ENCODE data around the gene FFAR3.
"Not testable (repeated sequence)": the region's sequence is repeated elsewhere in the genome, so short reads cannot be mapped to it uniquely, and the experiment has no call there.

Gene FFAR3

GRCh38 chr19:35351411-35352176 lies 6.7 kb upstream of the FFAR3 start:
- no peak for DNase-seq

- no peak for DNase-seq
Observed at GRCh38 chr19:35352177-35352447, 6.1 kb upstream of the FFAR3 start.

GRCh38 chr19:35352448-35353304 lies 5.6 kb upstream of the FFAR3 start:
- DNase-seq: peak; percentile 88

- peak; percentile 50 for DNase-seq
Observed at GRCh38 chr19:35353635-35354034, 4.6 kb upstream of the FFAR3 start.

GRCh38 chr19:35354898-35355297 lies 3.4 kb upstream of the FFAR3 start:
- DNase-seq: no peak

GRCh38 chr19:35355791-35356460 lies 2.3 kb upstream of the FFAR3 start:
- no peak for DNase-seq

GRCh38 chr19:35358834-35359233 lies 574 bp downstream of the FFAR3 start:
- DNase-seq: not testable (repeated sequence)

GRCh38 chr19:35359395-35359794 lies 1.1 kb downstream of the FFAR3 start:
- not testable (repeated sequence) for DNase-seq

- DNase-seq: not testable (repeated sequence)
Observed at GRCh38 chr19:35360081-35360480, 1.8 kb downstream of the FFAR3 start.

GRCh38 chr19:35360880-35361420 lies 2.7 kb downstream of the FFAR3 start:
- DNase-seq: no peak

GRCh38 chr19:35362261-35363000 lies 4.2 kb downstream of the FFAR3 start:
- DNase-seq: no peak

GRCh38 chr19:35363001-35363590 lies 4.8 kb downstream of the FFAR3 start:
- DNase-seq: no peak

- no peak for DNase-seq
Observed at GRCh38 chr19:35363711-35364425, 5.6 kb downstream of the FFAR3 start.

GRCh38 chr19:35365303-35365702 lies 7.0 kb downstream of the FFAR3 start:
- DNase-seq: no peak

- DNase-seq: no peak
Observed at GRCh38 chr19:35368378-35368777, 10.1 kb downstream of the FFAR3 start.

- no peak for DNase-seq
Observed at GRCh38 chr19:35369522-35369921, 11.3 kb downstream of the FFAR3 start.

GRCh38 chr19:35370722-35371121 lies 12.5 kb downstream of the FFAR3 start, which contains the start of gene GPR42:
Gene GPR42, plus strand, starts transcription at chr19:35371068. Its CDS starts 292 bp downstream, at chr19:35371360.
- no peak for DNase-seq

- no peak for DNase-seq
Observed at GRCh38 chr19:35373492-35373891, 15.2 kb downstream of the FFAR3 start.

GRCh38 chr19:35374031-35374430 lies 15.8 kb downstream of the FFAR3 start:
- DNase-seq: not testable (repeated sequence)

- no peak for DNase-seq
Observed at GRCh38 chr19:35375505-35376307, 17.4 kb downstream of the FFAR3 start.

- DNase-seq: no peak
Observed at GRCh38 chr19:35377656-35378055, 19.4 kb downstream of the FFAR3 start.

All from hematopoietic multipotent progenitor cell treated with erythropoietin and hydrocortisone succinate and interleukin-3 and kit ligand, for 6 days (in vitro differentiated cells).